Upper lobe of left lung (tissue), 6 donors: ENCODE data around the gene CPPED1. TPM values are rescaled to one million over a fixed set of nuclear protein-coding genes. Genes with fewer than 3 reads are reported as not detected.
"Not testable (repeated sequence)": the region's sequence is repeated elsewhere in the genome, so short reads cannot be mapped to it uniquely, and the experiment has no call there.

Source experiments
- ATAC-seq, 2 donors: fragments of 200-7000 bp; cut with Tn5 transposase; one replicate each; pipeline ENCODE4 v1.9.1; 2022; ENCODE audit warnings: mild to moderate bottlenecking in 2 of 2, moderate library complexity in 2 of 2; ENCODE audit not compliant: low FRiP score in 2 of 2
- DNase-seq, 2 donors: peaks; one replicate each; pipeline ENCODE4 v3.0.0-alpha.2; 2019 to 2020
- H3K27ac ChIP-seq, 4 donors: fragments of 200-600 bp; sonication (generic); one replicate each; pipeline ENCODE4 v1.5.1; 2016 to 2019
- H3K27me3 ChIP-seq, 4 donors: fragments of 200-600 bp; sonication (generic); one replicate each; pipeline ENCODE4 v1.5.1; 2017 to 2019
- H3K36me3 ChIP-seq, 4 donors: fragments of 200-600 bp; sonication (generic); one replicate each; pipeline ENCODE4 v1.5.1; 2016 to 2019
- H3K4me1 ChIP-seq, 4 donors: fragments of 200-600 bp; sonication (generic); one replicate each; pipeline ENCODE4 v1.5.1; 2018 to 2019
- H3K4me3 ChIP-seq, 4 donors: fragments of 200-600 bp; sonication (generic); one replicate each; pipeline ENCODE4 v1.5.1; 2017 to 2019; ENCODE audit warnings: mild to moderate bottlenecking in 2 of 4, moderate library complexity in 1 of 4
- H3K9me3 ChIP-seq, 4 donors: fragments of 200-600 bp; sonication (generic); one replicate each; pipeline ENCODE4 v1.5.1; 2018 to 2019
- CTCF ChIP-seq, 6 experiments: fragments of 450-650 bp in 4 of 6; fragments of 200-600 bp in 2 of 6; sonication (generic) in 2 of 6; IDR thresholded peaks; one replicate each; pipeline ENCODE4 v1.5.1; 2016 to 2019; ENCODE audit warnings: antibody characterized with exemption in 6 of 6
- EP300 ChIP-seq, 4 donors: sonication (generic); formaldehyde crosslinking; IDR thresholded peaks; one replicate each; pipeline ENCODE4 v1.5.1; 2017; ENCODE audit warnings: antibody characterized with exemption in 4 of 4, control low read depth in 2 of 4
- POLR2A ChIP-seq, 4 donors: fragments of 450-650 bp; IDR thresholded peaks; one replicate each; pipeline ENCODE4 v1.5.1; 2016 to 2017; ENCODE audit warnings: antibody characterized with exemption in 4 of 4, mild to moderate bottlenecking in 2 of 4
- POLR2AphosphoS5 ChIP-seq, 2 donors: sonication (generic); formaldehyde crosslinking; IDR thresholded peaks; one replicate each; pipeline ENCODE4 v1.5.1; 2017; ENCODE audit warnings: antibody characterized with exemption in 2 of 2
- WGBS, 2 donors: methylation state at CpG; one replicate each; pipeline ENCODE4 v1.1.5; 2017 to 2018; 5-methylcytosine and 5-hydroxymethylcytosine counted together
- total RNA-seq, 6 donors: library from RNA; depleted of rRNA in 4 of 6; stranded (reverse); fragments of >200 nt in 4 of 6; gene quantifications; one replicate each; pipeline versions ENCODE4 v1.1.0 to v1.2.1, GENCODE V29; 2016 to 2021
- donor health status: DM: no; HTN: no; CAD: no; lungs with moderate emphysema.
- donor health status: DM: no; HTN: yes; CAD: no; lungs with severe emphysema.

The CPPED1 gene
- total RNA-seq, 6 donors from 2014 or later: 12.5 to 32.5 (median 23.1) TPM

DNA sequence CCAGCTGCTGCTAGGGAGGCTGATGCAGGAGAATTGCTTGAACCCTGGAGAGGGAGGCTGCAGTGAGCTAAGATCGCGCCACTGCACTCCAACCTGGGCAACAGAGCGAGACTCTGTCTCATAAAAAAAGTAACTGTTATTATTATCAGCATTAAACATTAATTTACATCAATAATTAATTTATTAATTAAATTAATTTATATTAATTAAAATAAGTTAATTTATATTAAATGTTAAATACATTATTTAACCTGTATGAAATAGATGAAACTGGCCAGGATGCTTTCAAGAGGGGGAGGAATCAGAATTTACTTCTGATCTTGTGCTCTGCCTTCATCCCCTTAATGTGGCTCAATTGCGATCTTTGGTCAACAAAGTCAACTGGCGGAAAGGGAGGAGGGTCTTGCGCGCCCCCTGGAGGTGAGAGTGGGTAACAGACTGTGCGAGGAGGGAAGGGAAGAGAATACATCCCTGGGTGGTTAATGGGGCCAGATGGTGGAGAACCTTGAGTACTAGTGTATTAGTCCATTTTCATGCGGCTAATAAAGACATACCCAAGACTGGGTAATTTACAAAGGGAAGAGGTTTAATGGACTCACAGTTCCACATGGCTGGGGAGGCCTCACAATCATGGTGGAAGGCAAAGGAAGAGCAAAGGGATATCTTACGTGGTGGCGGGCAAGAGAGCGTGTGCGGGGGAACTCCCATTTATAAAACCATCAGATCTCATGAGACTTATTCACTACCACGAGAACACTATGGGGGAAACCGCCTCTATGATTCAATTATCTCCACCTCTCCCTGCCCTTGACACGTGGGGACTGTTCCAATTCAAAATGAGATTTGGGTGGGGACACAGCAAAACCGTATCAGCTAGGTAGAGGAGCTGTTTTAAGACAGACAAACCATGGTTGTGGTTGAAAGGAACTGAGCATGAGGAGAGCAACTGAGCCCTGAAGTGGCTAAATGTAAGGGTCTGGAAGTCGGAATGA lies 15.7 kb upstream of the CPPED1 start:
- H3K27ac ChIP-seq: no peak overlapping the region
- no peak overlapping the region for H3K4me3 ChIP-seq
- 54 to 58% methylated on average over 18 of the region's 18 CpGs for WGBS, 2 donors
- no peak for TF ChIP-seq POLR2A (IDR thresholded peaks at IDR 0.05)
- TF ChIP-seq CTCF (IDR thresholded peaks at IDR 0.05): peak; percentile 72 to 84 (median 81)
- H3K36me3 ChIP-seq: no peaks in the 10 kb centered on the region
- no peaks in the 10 kb centered on the region for H3K27me3 ChIP-seq
- DNase-seq: peak in 1 of 2 donors; percentile 67
- H3K4me1 ChIP-seq: peaks cover 0 to 10% (median 4%) of the 10 kb centered on the region in 4 donors
- ATAC-seq: peak; percentile 85 to 87
- H3K9me3 ChIP-seq: no peaks in the 10 kb centered on the region

GRCh38 chr16:12818326-12818725 lies 14.6 kb upstream of the CPPED1 start:
- no peak for DNase-seq
- Histone ChIP-seq H3K27ac (no peak overlapping the region), H3K36me3 (no peaks in the 10 kb centered on the region), H3K9me3 (no peaks in the 10 kb centered on the region), H3K4me3 (no peak overlapping the region), H3K4me1 (peaks cover 0 to 10% (median 4%) of the 10 kb centered on the region in 4 donors), H3K27me3 (no peaks in the 10 kb centered on the region)
- TF ChIP-seq CTCF (IDR thresholded peaks at IDR 0.05) (no peak), POLR2AphosphoS5 (IDR thresholded peaks at IDR 0.05) (no peak), POLR2A (IDR thresholded peaks at IDR 0.05) (no peak), EP300 (IDR thresholded peaks at IDR 0.05) (no peak)
- 82 to 87% methylated on average over 4 of the region's 4 CpGs for WGBS, 2 donors
- ATAC-seq: no peak

GRCh38 chr16:12816791-12817214 lies 13.1 kb upstream of the CPPED1 start:
- DNase-seq: peak in 1 of 2 donors; percentile 58
- H3K4me1 ChIP-seq, H3K27me3 ChIP-seq, H3K36me3 ChIP-seq, H3K9me3 ChIP-seq, H3K4me3 ChIP-seq: not testable (repeated sequence)
- peak in 1 of 2 donors; percentile 32 for ATAC-seq
- peak overlapping the region in 3 of 4 donors; percentile 18 to 46 (median 40) for H3K27ac ChIP-seq
- 24 to 33% methylated on average over 4 of the region's 4 CpGs for WGBS, 2 donors

- Histone ChIP-seq H3K27me3 (no peaks in the 10 kb centered on the region), H3K4me3 (no peak overlapping the region), H3K9me3 (no peaks in the 10 kb centered on the region), H3K36me3 (no peaks in the 10 kb centered on the region), H3K4me1 (peaks cover 0 to 10% (median 4%) of the 10 kb centered on the region in 4 donors), H3K27ac (no peak overlapping the region)
- WGBS, 2 donors: 59 to 60% methylated on average over 3 of the region's 3 CpGs
- no peak for DNase-seq
- TF ChIP-seq POLR2A (IDR thresholded peaks at IDR 0.05) (no peak), POLR2AphosphoS5 (IDR thresholded peaks at IDR 0.05) (no peak), CTCF (IDR thresholded peaks at IDR 0.05) (no peak), EP300 (IDR thresholded peaks at IDR 0.05) (no peak)
- ATAC-seq: no peak
Measured at GRCh38 chr16:12815361-12815760, 11.7 kb upstream of the CPPED1 start.

- ATAC-seq, DNase-seq, H3K4me1 ChIP-seq, H3K4me3 ChIP-seq, H3K36me3 ChIP-seq, H3K27ac ChIP-seq, H3K9me3 ChIP-seq, H3K27me3 ChIP-seq: not testable (repeated sequence)
- WGBS, 2 donors: 93 to 94% methylated on average over 2 to 3 of the region's 3 CpGs
Measured at GRCh38 chr16:12813734-12814133, 10.0 kb upstream of the CPPED1 start.

DNA sequence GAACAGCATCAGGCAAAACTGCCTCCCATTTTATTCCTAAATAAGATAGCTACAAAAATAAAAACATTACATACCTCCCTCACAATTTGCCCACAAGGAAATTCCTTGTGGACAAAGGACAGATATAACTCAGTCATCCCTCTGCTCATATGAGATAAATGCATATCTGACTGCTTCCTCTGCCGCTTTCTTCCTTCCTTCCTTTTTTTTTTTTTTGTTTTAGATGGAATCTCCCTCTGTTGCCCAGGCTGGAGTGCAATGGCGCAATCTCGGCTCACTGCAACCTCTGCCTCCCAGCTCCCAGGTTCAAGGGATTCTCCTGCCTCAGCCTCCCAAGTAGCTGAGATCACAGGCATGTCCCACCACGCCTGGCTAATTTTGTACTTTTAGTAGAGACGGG lies 9.6 kb upstream of the CPPED1 start:
- WGBS, 2 donors: 69 to 70% methylated on average over 5 of the region's 5 CpGs
- not testable (repeated sequence) for DNase-seq, H3K4me3 ChIP-seq

More for the DNA sequence above, 9.6 kb upstream of the CPPED1 start:
- ATAC-seq, H3K27me3 ChIP-seq, H3K36me3 ChIP-seq, H3K4me1 ChIP-seq, H3K9me3 ChIP-seq, H3K27ac ChIP-seq: not testable (repeated sequence)
